ENCODE results near the gene BMF. TPM values are rescaled to one million over a fixed set of nuclear protein-coding genes. Genes with fewer than 3 reads are reported as not detected.

The BMF gene
- total RNA-seq, 1 experiment from 2014 or later = not detected

- Mint-ChIP-seq H3K27me3 (ENCODE audit: insufficient read depth, unreplicated experiment) (no peaks in the 10 kb centered on the region), H3K4me3 (ENCODE audit: unreplicated experiment) (no peak overlapping the region), H3K9me3 (ENCODE audit: unreplicated experiment) (no peaks in the 10 kb centered on the region), H3K36me3 (ENCODE audit: insufficient read depth, unreplicated experiment) (peaks cover 6% of the 10 kb centered on the region), H3K27ac (ENCODE audit: low read depth, unreplicated experiment) (no peak overlapping the region), H3K4me1 (ENCODE audit: insufficient read depth, unreplicated experiment) (peaks cover 20% of the 10 kb centered on the region)
- CTCF ChIA-PET = interaction anchor here (0.9 to 2.9 kb wide), 7 partner anchors 9 to 51 kb away, joined by 3 to 12 read pairs (median 5); no protein-coding TSS in a partner anchor
- intact Hi-C loops (cut with micrococcal nuclease) = no loop called here
- POLR2A ChIA-PET = interaction anchor here (1.1 to 1.7 kb wide), 3 partner anchors 10 to 49 kb away, joined by 3 to 4 read pairs (median 3); no protein-coding TSS in a partner anchor
- no peak for TF ChIP-seq CTCF (IDR thresholded peaks at IDR 0.05; ENCODE audit: unreplicated experiment)
- no peak for DNase-seq (ENCODE audit: unreplicated experiment)
- no TSS peak for BruUV-seq (replicated peaks)
These were observed 12.4 kb downstream of the BMF start for GRCh38 chr15:40096094-40096891.

GRCh38 chr15:40095371-40096093 is 13.1 kb downstream of the BMF start:
- DNase-seq (ENCODE audit: unreplicated experiment) = no peak
- BruUV-seq (replicated peaks) = no TSS peak
- H3K36me3 Mint-ChIP-seq (ENCODE audit: insufficient read depth, unreplicated experiment) = no peaks in the 10 kb centered on the region
- intact Hi-C loops (cut with micrococcal nuclease) = no loop called here
- CTCF ChIA-PET = interaction anchor here (0.9 to 2.9 kb wide), 6 partner anchors 10 to 179 kb away, joined by 3 to 12 read pairs (median 6); no protein-coding TSS in a partner anchor
- no peak overlapping the region for H3K27ac Mint-ChIP-seq (ENCODE audit: low read depth, unreplicated experiment)
- H3K27me3 Mint-ChIP-seq (ENCODE audit: insufficient read depth, unreplicated experiment) = no peaks in the 10 kb centered on the region
- H3K9me3 Mint-ChIP-seq (ENCODE audit: unreplicated experiment) = no peaks in the 10 kb centered on the region
- POLR2A ChIA-PET = interaction anchor here (1.7 kb wide), 1 partner anchor 11 kb away, joined by 3 read pairs; no protein-coding TSS in a partner anchor
- TF ChIP-seq CTCF (IDR thresholded peaks at IDR 0.05; ENCODE audit: unreplicated experiment) = no peak
- no peak overlapping the region for H3K4me3 Mint-ChIP-seq (ENCODE audit: unreplicated experiment)
- H3K4me1 Mint-ChIP-seq (ENCODE audit: insufficient read depth, unreplicated experiment) = peaks cover 16% of the 10 kb centered on the region

- H3K4me1 Mint-ChIP-seq (ENCODE audit: insufficient read depth, unreplicated experiment) = peaks cover 16% of the 10 kb centered on the region
- no TSS peak for BruUV-seq (replicated peaks)
- H3K36me3 Mint-ChIP-seq (ENCODE audit: insufficient read depth, unreplicated experiment) = no peaks in the 10 kb centered on the region
- H3K27me3 Mint-ChIP-seq (ENCODE audit: insufficient read depth, unreplicated experiment) = no peaks in the 10 kb centered on the region
- intact Hi-C loops (cut with micrococcal nuclease) = no loop called here
- no peak overlapping the region for H3K4me3 Mint-ChIP-seq (ENCODE audit: unreplicated experiment)
- ChIA-PET CTCF (interaction anchor here (0.5 to 1.9 kb wide), 5 partner anchors 10 to 337 kb away, joined by 3 to 8 read pairs (median 3); no protein-coding TSS in a partner anchor), POLR2A (interaction anchor here (1.2 to 1.5 kb wide), 2 partner anchors 13 to 70 kb away, joined by 4 read pairs; no protein-coding TSS in a partner anchor)
- TF ChIP-seq CTCF (IDR thresholded peaks at IDR 0.05; ENCODE audit: unreplicated experiment) = no peak
- no peak overlapping the region for H3K27ac Mint-ChIP-seq (ENCODE audit: low read depth, unreplicated experiment)
- no peak for DNase-seq (ENCODE audit: unreplicated experiment)
- no peaks in the 10 kb centered on the region for H3K9me3 Mint-ChIP-seq (ENCODE audit: unreplicated experiment)
These were observed 14.5 kb downstream of the BMF start for GRCh38 chr15:40094156-40094555.
